IPS-20b (cell line): ENCODE data around the gene FERMT2.

Experiments used
- H3K27ac ChIP-seq: one replicate; pipeline ENCODE4 v1.5.1; 2013; ENCODE audit warnings: low read length
- H3K27me3 ChIP-seq: 2 replicates; pipeline ENCODE4 v1.6.1; 2013; ENCODE audit warnings: mild to moderate bottlenecking, low read length, inconsistent platforms; ENCODE audit not compliant: insufficient read depth
- H3K36me3 ChIP-seq: 2 replicates; pipeline ENCODE4 v1.6.1; 2013; ENCODE audit warnings: low read depth, mild to moderate bottlenecking, inconsistent platforms, low read length, moderate library complexity; ENCODE audit not compliant: insufficient read depth
- H3K4me1 ChIP-seq: 2 replicates; pipeline ENCODE4 v1.6.1; 2013; ENCODE audit warnings: mild to moderate bottlenecking, control low read depth, inconsistent platforms, low read length, moderate library complexity; ENCODE audit not compliant: insufficient read depth
- H3K4me3 ChIP-seq: 2 replicates; pipeline ENCODE4 v1.5.1; 2013; ENCODE audit warnings: mild to moderate bottlenecking, low read length, inconsistent platforms
- H3K9ac ChIP-seq: 2 replicates; pipeline ENCODE4 v1.6.1; 2013; ENCODE audit warnings: low read depth, mild to moderate bottlenecking, inconsistent platforms, low read length, moderate library complexity
- H3K9me3 ChIP-seq: 2 replicates; pipeline ENCODE4 v1.6.1; 2013; ENCODE audit warnings: mild to moderate bottlenecking, low read depth, low read length, inconsistent platforms; ENCODE audit not compliant: insufficient read depth

The FERMT2 gene

GRCh38 chr14:52917735-52918134, 33.1 kb downstream of the FERMT2 start:
- Histone ChIP-seq H3K9me3 (no peaks in the 10 kb centered on the region), H3K27ac (no peak overlapping the region), H3K4me3 (no peak overlapping the region), H3K27me3 (no peaks in the 10 kb centered on the region), H3K9ac (no peak overlapping the region), H3K36me3 (peaks cover 33% of the 10 kb centered on the region), H3K4me1 (peaks cover 9% of the 10 kb centered on the region; the same call in 1 of the 2 replicates)

GRCh38 chr14:52914295-52914694, 36.6 kb downstream of the FERMT2 start:
- peaks cover 30% of the 10 kb centered on the region for H3K36me3 ChIP-seq
- no peaks in the 10 kb centered on the region for H3K4me1 ChIP-seq
- no peak overlapping the region for H3K27ac ChIP-seq

GRCh38 chr14:52913271-52913670, 37.6 kb downstream of the FERMT2 start:
- no peaks in the 10 kb centered on the region for H3K27me3 ChIP-seq
- H3K27ac ChIP-seq: no peak overlapping the region
- H3K9me3 ChIP-seq: no peaks in the 10 kb centered on the region
- H3K4me3 ChIP-seq: no peak overlapping the region
- peaks cover 19% of the 10 kb centered on the region for H3K36me3 ChIP-seq
- no peaks in the 10 kb centered on the region for H3K4me1 ChIP-seq
- H3K9ac ChIP-seq: no peak overlapping the region

More at GRCh38 chr14:52914295-52914694, 36.6 kb downstream of the FERMT2 start:
- Histone ChIP-seq H3K4me3 (no peak overlapping the region), H3K27me3 (no peaks in the 10 kb centered on the region), H3K9ac (no peak overlapping the region), H3K9me3 (no peaks in the 10 kb centered on the region)

- Histone ChIP-seq H3K4me3 (no peak overlapping the region), H3K4me1 (no peaks in the 10 kb centered on the region; the same call in 1 of the 2 replicates), H3K27me3 (no peaks in the 10 kb centered on the region), H3K36me3 (peaks cover 7% of the 10 kb centered on the region; the same call in 1 of the 2 replicates), H3K27ac (no peak overlapping the region), H3K9ac (no peak overlapping the region), H3K9me3 (no peaks in the 10 kb centered on the region)
Observed at GRCh38 chr14:52911904-52912303, 38.9 kb downstream of the FERMT2 start.

- no peaks in the 10 kb centered on the region for H3K36me3 ChIP-seq
- no peak overlapping the region for H3K9ac ChIP-seq
- H3K27me3 ChIP-seq: no peaks in the 10 kb centered on the region
- no peak overlapping the region for H3K4me3 ChIP-seq
- peaks cover 3% of the 10 kb centered on the region; the same call in 1 of the 2 replicates for H3K4me1 ChIP-seq
- no peak overlapping the region for H3K27ac ChIP-seq
- no peaks in the 10 kb centered on the region for H3K9me3 ChIP-seq
Observed at GRCh38 chr14:52910572-52910971, 40.3 kb downstream of the FERMT2 start.

GRCh38 chr14:52907949-52908348, 42.9 kb downstream of the FERMT2 start:
- no peak overlapping the region for H3K27ac ChIP-seq
- H3K9ac ChIP-seq: no peak overlapping the region
- H3K4me1 ChIP-seq: peaks cover 3% of the 10 kb centered on the region; the same call in 1 of the 2 replicates
- no peak overlapping the region for H3K4me3 ChIP-seq
- H3K9me3 ChIP-seq: no peaks in the 10 kb centered on the region
- no peaks in the 10 kb centered on the region for H3K36me3 ChIP-seq
- no peaks in the 10 kb centered on the region for H3K27me3 ChIP-seq

- Histone ChIP-seq H3K4me1 (peaks cover 5% of the 10 kb centered on the region; the same call in 1 of the 2 replicates), H3K9me3 (no peaks in the 10 kb centered on the region), H3K27me3 (no peaks in the 10 kb centered on the region), H3K4me3 (no peak overlapping the region), H3K36me3 (no peaks in the 10 kb centered on the region), H3K9ac (no peak overlapping the region), H3K27ac (no peak overlapping the region)
Observed at GRCh38 chr14:52906141-52906601, 44.7 kb downstream of the FERMT2 start.

- Histone ChIP-seq H3K27ac (no peak overlapping the region), H3K9ac (no peak overlapping the region), H3K9me3 (no peaks in the 10 kb centered on the region), H3K4me3 (no peak overlapping the region), H3K27me3 (no peaks in the 10 kb centered on the region), H3K4me1 (peaks cover 8% of the 10 kb centered on the region; the same call in 1 of the 2 replicates), H3K36me3 (no peaks in the 10 kb centered on the region)
Observed at GRCh38 chr14:52902971-52903619, 47.8 kb downstream of the FERMT2 start.

GRCh38 chr14:52901357-52901980, 49.4 kb downstream of the FERMT2 start:
- no peaks in the 10 kb centered on the region for H3K9me3 ChIP-seq
- no peak overlapping the region for H3K9ac ChIP-seq
- H3K4me1 ChIP-seq: 0 out of 2 replicates have a peak, but pooled peaks cover 8% of the 10 kb centered on the region
- no peaks in the 10 kb centered on the region for H3K27me3 ChIP-seq
- H3K27ac ChIP-seq: no peak overlapping the region
- no peaks in the 10 kb centered on the region for H3K36me3 ChIP-seq
- H3K4me3 ChIP-seq: no peak overlapping the region

GRCh38 chr14:52900731-52901130, 50.1 kb downstream of the FERMT2 start:
- Histone ChIP-seq H3K9ac (no peak overlapping the region), H3K36me3 (no peaks in the 10 kb centered on the region), H3K4me1 (0 out of 2 replicates have a peak, but pooled peaks cover 5% of the 10 kb centered on the region), H3K9me3 (no peaks in the 10 kb centered on the region), H3K27me3 (no peaks in the 10 kb centered on the region), H3K27ac (no peak overlapping the region), H3K4me3 (no peak overlapping the region)

GRCh38 chr14:52898496-52898895, 52.4 kb downstream of the FERMT2 start:
- Histone ChIP-seq H3K36me3 (peaks cover 3% of the 10 kb centered on the region), H3K4me3 (no peak overlapping the region), H3K9me3 (no peaks in the 10 kb centered on the region), H3K27ac (no peak overlapping the region), H3K9ac (no peak overlapping the region), H3K4me1 (0 out of 2 replicates have a peak, but pooled peaks cover 5% of the 10 kb centered on the region), H3K27me3 (no peaks in the 10 kb centered on the region)

- no peak overlapping the region for H3K27ac ChIP-seq
- peaks cover 30% of the 10 kb centered on the region for H3K36me3 ChIP-seq
- 0 out of 2 replicates have a peak, but pooled peaks cover 3% of the 10 kb centered on the region for H3K4me1 ChIP-seq
- H3K4me3 ChIP-seq: no peak overlapping the region
- H3K9ac ChIP-seq: no peak overlapping the region
- no peaks in the 10 kb centered on the region for H3K9me3 ChIP-seq
- no peaks in the 10 kb centered on the region for H3K27me3 ChIP-seq
Observed at GRCh38 chr14:52895000-52895399, 55.9 kb downstream of the FERMT2 start.
